Measurements from ENCODE around the gene NFKBIE. TPM values are rescaled to one million over a fixed set of nuclear protein-coding genes. Genes with fewer than 3 reads are reported as not detected.

The NFKBIE gene
- total and polyA plus RNA-seq, 9 of the 15 experiments (the other 6 are each of a cell fraction or from before 2014, with no cell fraction given), result 2.1 to 16.4 (median 11.7) TPM

DNA sequence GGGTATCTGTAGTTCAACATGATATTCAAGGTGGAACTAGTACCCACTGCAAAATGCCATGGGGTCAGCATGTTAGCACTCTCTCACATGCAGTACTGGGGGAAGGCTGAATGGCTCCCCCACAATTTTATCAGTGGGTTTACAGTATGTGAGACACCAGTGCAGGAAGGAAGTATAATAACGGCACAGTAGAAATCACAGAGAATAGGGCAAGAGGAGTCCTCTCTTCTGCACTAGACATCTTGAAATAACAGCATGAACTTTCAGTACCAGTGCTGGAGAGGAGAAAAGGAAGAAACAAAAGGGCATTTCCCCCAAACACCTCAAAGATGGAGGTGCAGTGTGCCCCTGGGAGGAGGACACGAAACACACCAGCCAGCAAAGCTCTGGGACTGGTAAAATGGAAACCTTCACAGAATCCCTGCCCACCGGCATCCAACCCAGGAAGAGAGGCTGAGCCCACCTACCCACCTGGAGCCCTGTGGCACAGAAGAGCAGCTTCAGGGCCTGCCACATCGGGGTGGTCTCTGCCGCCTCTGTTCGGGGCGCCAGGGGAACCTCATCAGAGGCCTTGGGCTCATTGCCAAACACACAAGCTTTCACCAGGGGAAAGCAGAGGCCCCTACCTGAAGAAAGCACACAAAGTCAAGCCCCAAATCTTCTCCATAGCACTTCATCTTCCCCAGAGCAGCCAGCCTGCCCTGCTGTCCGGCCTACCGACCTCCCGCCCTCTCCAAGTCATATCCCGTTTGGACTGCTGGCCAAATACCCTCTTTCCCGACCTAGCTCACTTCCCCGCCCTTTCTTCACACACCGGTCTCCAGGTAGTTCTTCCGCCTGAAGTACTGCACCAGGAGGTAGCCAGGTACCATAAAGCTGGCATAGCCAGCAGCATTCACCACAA is 9.2 kb downstream of the NFKBIE start:
- DNase-seq (ENCODE audit: extremely low read depth in 1 of 4, low spot score in 3 of 4), result peak in 2 of 4 experiments; percentile 50 to 57
- peak overlapping the region; percentile 81 for H3K4me3 ChIP-seq
- 13% methylated on average over 15 of the region's 15 CpGs for WGBS (ENCODE audit: insufficient coverage, low coverage, missing lambda C conversion rate)
- TF ChIP-seq, protein P1, sequence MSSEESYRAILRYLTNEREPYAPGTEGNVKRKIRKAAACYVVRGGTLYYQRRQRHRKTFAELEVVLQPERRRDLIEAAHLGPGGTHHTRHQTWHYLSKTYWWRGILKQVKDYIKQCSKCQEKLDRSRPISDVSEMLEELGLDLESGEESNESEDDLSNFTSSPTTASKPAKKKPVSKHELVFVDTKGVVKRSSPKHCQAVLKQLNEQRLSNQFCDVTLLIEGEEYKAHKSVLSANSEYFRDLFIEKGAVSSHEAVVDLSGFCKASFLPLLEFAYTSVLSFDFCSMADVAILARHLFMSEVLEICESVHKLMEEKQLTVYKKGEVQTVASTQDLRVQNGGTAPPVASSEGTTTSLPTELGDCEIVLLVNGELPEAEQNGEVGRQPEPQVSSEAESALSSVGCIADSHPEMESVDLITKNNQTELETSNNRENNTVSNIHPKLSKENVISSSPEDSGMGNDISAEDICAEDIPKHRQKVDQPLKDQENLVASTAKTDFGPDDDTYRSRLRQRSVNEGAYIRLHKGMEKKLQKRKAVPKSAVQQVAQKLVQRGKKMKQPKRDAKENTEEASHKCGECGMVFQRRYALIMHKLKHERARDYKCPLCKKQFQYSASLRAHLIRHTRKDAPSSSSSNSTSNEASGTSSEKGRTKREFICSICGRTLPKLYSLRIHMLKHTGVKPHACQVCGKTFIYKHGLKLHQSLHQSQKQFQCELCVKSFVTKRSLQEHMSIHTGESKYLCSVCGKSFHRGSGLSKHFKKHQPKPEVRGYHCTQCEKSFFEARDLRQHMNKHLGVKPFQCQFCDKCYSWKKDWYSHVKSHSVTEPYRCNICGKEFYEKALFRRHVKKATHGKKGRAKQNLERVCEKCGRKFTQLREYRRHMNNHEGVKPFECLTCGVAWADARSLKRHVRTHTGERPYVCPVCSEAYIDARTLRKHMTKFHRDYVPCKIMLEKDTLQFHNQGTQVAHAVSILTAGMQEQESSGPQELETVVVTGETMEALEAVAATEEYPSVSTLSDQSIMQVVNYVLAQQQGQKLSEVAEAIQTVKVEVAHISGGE (CRISPR knock-in tag; IDR thresholded peaks at IDR 0.05), result 0 out of 6 replicates have a peak, but pooled peaks of 1 of the 3 experiments have one; percentile 7
- TF ChIP-seq NR1H2 (CRISPR knock-in tag; IDR thresholded peaks at IDR 0.05) (no peak), ZNF76 (CRISPR knock-in tag; IDR thresholded peaks at IDR 0.05; ENCODE audit: borderline replicate concordance) (no peak), NFIC (IDR thresholded peaks at IDR 0.05) (peak; percentile 71)
- TF ChIP-seq, protein P2, sequence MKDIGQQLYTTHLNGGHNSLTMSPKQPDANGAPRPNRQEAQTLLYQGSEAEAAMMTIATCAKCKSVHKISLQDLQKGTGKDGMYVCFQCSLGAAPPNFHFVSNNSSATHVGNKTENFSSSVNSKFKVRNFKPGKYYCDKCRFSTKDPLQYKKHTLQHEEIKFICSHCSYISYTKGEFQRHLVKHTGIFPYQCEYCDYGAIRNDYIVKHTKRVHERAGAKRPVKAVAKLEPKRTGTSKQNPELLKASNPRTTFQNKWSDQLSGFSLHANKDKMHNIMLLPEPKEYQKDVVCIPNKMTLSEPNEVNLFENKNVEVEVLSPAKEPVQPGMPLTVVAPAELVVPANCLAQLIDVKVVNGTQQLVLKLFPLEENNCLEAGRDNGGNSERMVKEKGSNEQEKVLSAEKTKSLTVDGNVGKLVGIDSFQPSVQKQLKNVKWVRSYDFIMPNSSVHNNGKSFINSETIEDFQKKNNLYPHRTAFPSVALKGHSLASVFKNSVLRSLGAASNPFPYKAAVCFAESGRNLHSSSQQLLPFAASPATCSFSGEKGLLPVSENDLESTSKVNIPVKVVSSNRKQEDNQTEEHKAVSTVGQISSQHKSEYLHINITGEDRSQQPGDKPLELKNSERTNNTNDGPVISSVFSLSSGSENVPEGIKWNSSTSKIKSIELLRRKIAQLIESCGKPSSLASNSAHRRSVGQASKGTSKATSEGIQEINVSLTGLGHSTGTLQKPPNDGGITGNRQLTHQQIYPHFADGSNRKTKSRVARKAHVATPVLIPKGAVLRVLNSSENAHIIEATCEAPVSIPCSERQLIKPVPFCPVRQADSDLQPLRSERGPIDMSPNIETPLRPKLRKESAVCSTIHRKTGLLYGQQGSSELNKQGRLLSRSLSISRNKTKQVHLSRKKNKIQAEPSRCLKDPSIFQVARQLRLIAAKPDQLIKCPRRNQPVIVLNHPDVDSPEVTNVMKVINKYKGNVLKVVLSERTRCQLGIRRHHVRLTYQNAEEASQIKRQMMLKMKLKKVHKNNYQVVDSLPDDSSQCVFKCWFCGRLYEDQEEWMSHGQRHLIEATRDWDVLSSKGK (CRISPR knock-in tag; IDR thresholded peaks at IDR 0.05), result no peak
- TF ChIP-seq, protein P3, sequence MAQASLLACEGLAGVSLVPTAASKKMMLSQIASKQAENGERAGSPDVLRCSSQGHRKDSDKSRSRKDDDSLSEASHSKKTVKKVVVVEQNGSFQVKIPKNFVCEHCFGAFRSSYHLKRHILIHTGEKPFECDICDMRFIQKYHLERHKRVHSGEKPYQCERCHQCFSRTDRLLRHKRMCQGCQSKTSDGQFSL (CRISPR knock-in tag; IDR thresholded peaks at IDR 0.05), result 0 out of 2 replicates have a peak, but pooled peaks have one; percentile 48
- TF ChIP-seq, protein P3 (tag; IDR thresholded peaks at IDR 0.05), result no peak

More for the DNA sequence above, 9.2 kb downstream of the NFKBIE start:
- Histone ChIP-seq H3K36me3 (ENCODE audit: control insufficient read depth, insufficient read depth, low read length) (peaks cover 79% of the 10 kb centered on the region), H3K27ac (ENCODE audit: extremely low read depth, low read depth, low read length) (peak overlapping the region; percentile 93), H3K9me1 (ENCODE audit: control insufficient read depth, insufficient read depth, low read length) (peaks cover 19% of the 10 kb centered on the region), H3K9ac (ENCODE audit: insufficient read depth in 1 of 2, low read depth in 2 of 2, low read length in 2 of 2) (peak overlapping the region; percentile 85 to 93), H3K4me2 (ENCODE audit: insufficient read depth, low read length) (peak overlapping the region; percentile 89), H3K27me3 (ENCODE audit: control insufficient read depth in 2 of 2, insufficient read depth in 2 of 2, low read length in 2 of 2) (no peaks in the 10 kb centered on the region), H3K9me3 (replicated peaks; ENCODE audit: control insufficient read depth, insufficient read depth, low read depth, low read length) (no peaks in the 10 kb centered on the region), H4K20me1 (replicated peaks; ENCODE audit: control insufficient read depth, insufficient read depth, low read length) (peaks cover 51% of the 10 kb centered on the region), H2AFZ (ENCODE audit: low read depth, low read length) (0 out of 2 replicates have a peak overlapping the region, but pooled peaks have one; percentile 87), H3K4me1 (replicated peaks in 1 of 2; ENCODE audit: control insufficient read depth in 2 of 2, insufficient read depth in 2 of 2, low read length in 2 of 2) (peaks cover 35 to 41% of the 10 kb centered on the region in 2 experiments; a peak in 4 of 5 replicates), H3K79me2 (ENCODE audit: control insufficient read depth, insufficient read depth, low read length) (peaks cover 36% of the 10 kb centered on the region)
- FAIRE-seq, result no peak
- peak; percentile 1; the same call in 1 of the 3 replicates for ATAC-seq
- BruUV-seq (replicated peaks), result TSS peak; percentile 29
- in situ Hi-C loops (cut with MboI) (no loop called here), intact Hi-C loops (cut with micrococcal nuclease) (no loop called here)
- ChIA-PET POLR2A (interaction anchor here (0.5 to 3.2 kb wide), 32 partner anchors 11 to 1415 kb away, joined by 3 to 144 read pairs (median 4); partner anchors contain the start of genes HSP90AB1 and TMEM151B), CTCF (ENCODE audit: low intra/inter-chr PET ratio) (interaction anchor here (1.3 kb wide), 1 partner anchor 481 kb away, joined by 3 read pairs; no protein-coding TSS in a partner anchor)
